SIG-M5 treated with dmso at 0.1 percent for 504 hours (cell line): ENCODE measurements around the gene TAOK3.
"Not testable (repeated sequence)": the region's sequence is repeated elsewhere in the genome, so short reads cannot be mapped to it uniquely, and the experiment has no call there.

Experiments
- DNase-seq: peaks from one replicate; lab custom pipeline; 2025; ENCODE audit not compliant: unreplicated experiment; lab: John Stamatoyannopoulos, UW

TAOK3 gene

DNA sequence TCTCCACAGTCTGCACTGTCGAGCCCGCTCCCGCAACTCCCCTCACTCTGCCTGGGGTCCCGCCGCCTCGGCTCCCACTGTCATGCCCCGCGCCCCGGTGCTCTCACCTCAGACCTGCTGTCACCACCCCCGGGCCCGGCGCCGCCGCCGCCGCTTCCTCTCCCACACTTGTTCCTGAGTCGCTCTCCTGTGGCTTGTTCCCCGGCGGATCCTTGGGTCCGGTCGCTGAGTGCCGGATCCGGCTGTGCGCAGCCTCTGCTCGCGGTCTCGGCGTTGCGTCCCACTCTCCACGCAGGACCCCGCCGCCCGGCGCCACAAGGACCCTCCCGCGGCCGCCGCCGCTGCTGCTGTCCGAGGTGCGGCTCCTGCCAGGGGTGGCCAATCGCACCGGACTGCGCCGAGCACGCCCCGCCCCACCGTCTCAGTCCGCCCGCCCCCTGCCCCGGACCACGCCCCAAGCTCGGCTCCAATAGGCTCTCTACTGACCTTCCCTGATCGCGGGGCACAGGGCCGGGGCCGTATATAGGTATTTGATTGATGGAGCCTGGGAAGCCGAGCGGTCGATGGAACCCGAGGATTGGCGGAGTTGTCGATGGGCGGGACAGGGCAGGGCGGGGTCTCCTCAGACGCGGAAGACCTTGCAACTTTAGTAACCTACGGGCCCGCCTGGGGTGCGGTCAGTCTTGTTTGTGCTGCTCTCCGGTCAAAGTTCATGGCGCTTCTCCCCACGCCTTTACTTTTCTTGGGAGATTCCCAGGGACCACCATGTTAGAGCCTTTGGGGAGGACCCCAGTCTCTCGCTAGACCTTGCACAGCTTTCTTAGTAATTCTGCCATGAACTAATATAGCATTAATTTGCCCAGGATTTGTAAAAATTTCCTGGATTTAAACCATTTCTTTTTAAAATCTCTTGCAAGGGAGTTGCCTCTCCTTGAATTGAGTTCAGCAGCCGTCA is at the start of gene TAOK3:
Gene TAOK3 (minus strand): TSS at position 367 of the 955 bp plus-strand sequence. CDS start 117,340 bp downstream, outside the sequence.
- peak; percentile 99 for DNase-seq

GRCh38 chr12:118420673-118421072 is 48.0 kb upstream of the TAOK3 start:
- DNase-seq: no peak

DNA sequence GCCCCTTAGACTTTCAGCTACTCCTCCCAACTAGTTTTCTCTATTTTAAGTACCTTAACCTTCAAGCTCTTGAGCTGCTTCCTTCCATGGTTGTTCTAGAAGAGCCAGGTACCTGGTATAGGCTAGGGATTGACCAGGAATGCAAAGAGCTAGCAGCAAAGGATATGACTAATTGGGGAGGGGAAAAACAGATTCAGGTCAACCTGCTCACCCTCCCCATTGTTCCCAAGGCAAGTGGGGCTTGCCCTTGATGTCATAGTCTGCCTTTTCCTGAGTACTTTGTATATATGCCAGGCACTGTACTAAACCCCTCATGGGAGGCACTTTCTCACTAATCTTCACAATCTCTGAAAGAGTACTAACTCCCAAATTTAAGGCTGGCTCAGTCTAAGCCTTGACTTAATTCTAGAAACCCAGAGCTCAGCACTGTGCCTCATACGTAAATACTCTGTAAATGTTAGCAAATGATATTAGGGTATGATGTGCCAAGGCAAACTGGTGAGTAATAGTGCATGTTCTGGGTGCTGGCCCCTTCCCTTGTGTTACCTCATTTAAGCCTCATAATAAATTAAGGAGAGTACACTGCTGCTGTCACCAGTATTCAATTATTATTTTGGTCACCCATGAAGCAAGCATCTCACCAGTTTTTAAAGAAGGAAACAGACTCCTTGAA is 45.8 kb upstream of the TAOK3 start:
- no peak for DNase-seq

DNA sequence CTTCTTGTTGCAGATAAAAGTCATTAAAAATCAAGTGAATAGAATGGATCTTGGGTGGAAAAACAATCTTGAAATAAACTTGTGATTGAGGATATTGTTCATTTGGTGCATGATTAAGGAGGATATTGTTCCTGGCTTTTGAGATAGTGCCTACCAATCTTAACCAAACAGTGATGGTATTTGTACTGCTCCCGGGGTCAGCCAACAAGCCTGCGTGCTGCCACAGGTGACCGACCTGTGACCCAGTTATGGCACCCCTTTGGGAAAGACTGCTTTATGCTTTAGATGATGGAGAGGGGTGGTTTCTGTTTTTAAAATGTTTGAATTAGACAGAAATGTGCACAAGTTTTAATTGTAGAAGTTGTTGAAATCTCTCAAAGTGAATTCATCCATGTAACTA is 45.2 kb upstream of the TAOK3 start:
- DNase-seq: no peak

GRCh38 chr12:118409834-118410233 is 37.1 kb upstream of the TAOK3 start:
- DNase-seq: no peak

- not testable (repeated sequence) for DNase-seq
Observed at GRCh38 chr12:118408241-118408640, 35.5 kb upstream of the TAOK3 start.

GRCh38 chr12:118404876-118405521 is 32.3 kb upstream of the TAOK3 start:
- DNase-seq: peak; percentile 61

DNA sequence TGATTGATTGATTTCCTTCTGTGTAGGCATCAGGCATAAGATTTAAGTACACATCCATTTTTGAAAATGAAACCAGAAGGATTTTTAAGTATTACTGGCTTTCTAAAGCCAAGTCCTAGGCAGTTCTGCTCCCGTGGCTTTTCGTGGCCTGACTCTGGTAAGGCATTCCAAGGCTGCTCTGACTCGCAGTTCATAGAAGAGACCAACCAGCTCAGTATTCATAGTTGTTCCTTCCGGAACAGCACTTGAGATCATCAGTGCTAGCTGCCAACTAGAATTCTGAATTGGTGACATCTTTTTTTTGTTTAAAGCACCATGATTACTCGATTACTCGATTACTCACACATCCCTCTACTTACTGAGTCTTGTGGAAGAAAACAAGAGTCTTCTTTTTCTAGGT is 29.5 kb upstream of the TAOK3 start:
- no peak for DNase-seq

- DNase-seq: peak; percentile 91
Observed at GRCh38 chr12:118398940-118399339, 26.2 kb upstream of the TAOK3 start.

- no peak for DNase-seq
Observed at GRCh38 chr12:118398524-118398923, 25.8 kb upstream of the TAOK3 start.

DNA sequence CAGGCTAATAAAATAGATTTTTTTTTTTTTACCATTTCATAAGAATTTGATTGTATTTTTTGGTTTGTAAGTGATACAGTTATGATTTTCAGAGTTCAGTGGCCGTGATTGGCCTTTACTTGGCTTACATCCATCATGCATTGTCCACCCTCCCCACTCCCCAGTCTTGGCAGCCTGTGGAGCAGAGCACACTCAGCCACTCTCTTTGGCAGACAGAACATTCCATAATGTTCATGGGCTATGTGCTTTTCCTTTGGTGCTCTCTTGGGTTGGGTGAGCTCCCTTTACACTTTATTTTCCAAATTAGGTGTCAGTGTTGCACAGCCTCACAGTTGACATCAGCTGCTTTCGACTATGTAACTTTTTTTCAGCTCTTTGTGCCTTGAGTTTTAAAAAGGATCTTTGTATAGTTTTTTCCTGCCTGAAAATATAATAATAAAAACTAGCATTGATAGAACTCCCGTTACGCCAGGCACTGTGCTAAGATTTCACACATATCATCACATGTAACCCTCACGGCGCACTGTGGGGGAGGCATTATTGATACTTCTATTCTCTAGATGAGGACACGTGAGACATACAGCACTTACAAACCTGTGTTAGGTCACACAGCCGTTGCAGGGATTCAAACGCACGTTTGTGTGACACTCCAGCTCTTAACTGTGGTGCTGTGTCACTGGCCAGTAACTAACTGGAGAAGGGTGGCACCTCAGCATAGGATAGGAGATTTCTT is 25.2 kb upstream of the TAOK3 start:
- DNase-seq: no peak

- DNase-seq: no peak
Observed at GRCh38 chr12:118391836-118392235, 19.1 kb upstream of the TAOK3 start.

- DNase-seq: no peak
Observed at GRCh38 chr12:118391424-118391823, 18.7 kb upstream of the TAOK3 start.

DNA sequence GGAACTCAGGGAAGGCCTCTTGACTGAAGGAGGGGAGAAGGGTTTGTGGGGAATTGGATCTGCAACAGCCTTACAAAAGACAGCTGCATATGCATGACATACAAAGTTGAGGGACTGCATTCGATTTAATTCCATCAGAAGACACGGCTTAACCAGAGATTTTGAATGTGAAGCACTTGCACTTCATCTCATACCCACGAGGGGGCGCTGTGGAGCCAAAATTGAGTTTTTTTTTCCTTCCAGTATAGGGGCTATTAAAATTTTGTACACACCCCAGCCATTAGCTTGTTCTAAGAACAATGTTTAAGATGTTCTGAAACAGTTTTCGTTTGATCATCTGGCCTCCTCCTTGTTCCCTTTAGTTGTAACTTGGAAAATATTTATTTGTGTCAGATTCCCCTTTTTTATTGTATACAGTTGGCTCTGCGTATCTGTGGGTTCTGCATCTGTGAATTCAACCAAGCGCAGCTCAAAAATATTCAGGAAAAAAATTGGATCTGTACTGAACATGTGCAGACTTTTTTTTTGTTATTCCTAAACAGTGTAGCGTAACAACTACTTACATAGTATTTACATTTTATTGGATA is 5.3 kb upstream of the TAOK3 start:
- peak; percentile 77 for DNase-seq

DNA sequence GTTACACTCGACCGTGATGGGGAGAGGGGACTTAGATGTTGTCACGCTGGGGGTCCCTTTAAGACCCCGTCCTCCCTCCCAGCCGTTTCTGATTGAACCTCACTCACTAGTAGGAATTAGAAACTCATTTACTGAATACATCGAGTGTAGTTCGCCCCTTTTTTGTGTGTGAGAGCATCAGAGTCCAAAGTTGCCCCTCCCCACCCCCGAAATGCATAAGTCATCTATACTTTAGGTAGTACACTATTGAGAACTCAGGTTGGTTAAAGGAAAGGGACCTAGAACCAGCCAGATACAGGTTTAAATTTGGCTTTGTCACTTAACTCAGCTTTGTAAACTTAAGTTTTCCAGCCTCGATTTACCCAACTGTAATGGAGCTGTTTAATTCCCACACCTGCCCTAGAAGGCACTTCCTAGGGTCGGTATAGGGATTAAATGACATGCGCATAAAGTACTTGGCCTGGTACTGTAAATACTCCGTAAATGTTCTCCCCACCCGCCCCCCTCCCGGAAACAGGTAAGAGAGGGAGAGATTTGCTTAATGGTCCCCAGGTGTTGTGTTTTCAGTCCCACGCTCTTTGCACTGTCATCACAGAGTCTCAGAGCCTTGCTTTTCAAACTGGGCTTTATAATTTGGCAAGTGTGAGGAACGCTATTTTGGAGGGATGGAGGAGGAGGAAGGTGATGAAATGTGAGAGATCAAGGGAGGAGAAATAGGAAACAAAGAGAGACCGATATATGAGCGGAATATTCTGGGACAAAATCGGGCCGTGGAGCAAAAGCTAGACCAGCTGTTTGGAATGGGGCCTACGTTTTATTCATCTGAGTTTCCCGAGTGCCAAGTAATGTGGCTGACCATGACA is 4.5 kb upstream of the TAOK3 start:
- no peak for DNase-seq

GRCh38 chr12:118376089-118377020 is 3.6 kb upstream of the TAOK3 start, which contains the start of gene SUDS3:
SUDS3 (plus strand) TSS chr12:118376555; CDS start chr12:118376692, 137 bp downstream.
- DNase-seq: peak; percentile 80

GRCh38 chr12:118375348-118375747 is 2.6 kb upstream of the TAOK3 start:
- no peak for DNase-seq

DNA sequence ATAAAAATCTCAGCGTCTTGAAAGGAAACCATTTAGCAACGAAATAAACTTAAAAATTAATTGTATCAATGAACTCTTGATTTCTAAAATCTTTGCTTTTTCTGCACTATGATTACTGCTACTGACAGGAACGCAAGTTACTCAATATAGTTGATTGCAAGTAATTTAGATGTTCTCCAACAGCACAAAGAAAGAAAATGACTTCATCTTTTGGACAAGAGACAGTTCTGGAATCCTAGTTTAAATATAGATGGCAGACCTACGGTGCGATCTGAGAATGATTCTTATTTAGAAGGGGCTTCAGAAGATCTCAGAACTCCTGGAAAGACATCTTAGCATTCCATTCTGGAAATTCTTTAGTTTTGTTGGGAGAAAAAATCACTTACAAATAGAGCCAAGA is 2.2 kb upstream of the TAOK3 start:
- no peak for DNase-seq
